Stomach (tissue), 4 donors: ENCODE measurements around the gene FOXD4L6.
"Not testable (repeated sequence)": the region's sequence is repeated elsewhere in the genome, so short reads cannot be mapped to it uniquely, and the experiment has no call there.

Experiments
- EP300 ChIP-seq: sonication (generic); formaldehyde crosslinking; IDR thresholded peaks from one replicate; pipeline ENCODE4 v1.6.1; 2017; ENCODE audit warnings: antibody characterized with exemption
- POLR2AphosphoS5 ChIP-seq, 3 donors: sonication (generic); formaldehyde crosslinking; IDR thresholded peaks; one replicate each; pipeline ENCODE4 v1.6.1; 2016; ENCODE audit warnings: antibody characterized with exemption in 3 of 3
- TF ChIP-seq, protein P1 (sequence below), 7 experiments: fragments of 450-650 bp in 4 of 7; fragments of 200-600 bp in 3 of 7; sonication (generic) in 3 of 7; IDR thresholded peaks; one replicate each; pipeline ENCODE4 v1.5.1; 2016 to 2019; ENCODE audit warnings: antibody characterized with exemption in 7 of 7, control low read depth in 2 of 7, mild to moderate bottlenecking in 1 of 7

DNA sequence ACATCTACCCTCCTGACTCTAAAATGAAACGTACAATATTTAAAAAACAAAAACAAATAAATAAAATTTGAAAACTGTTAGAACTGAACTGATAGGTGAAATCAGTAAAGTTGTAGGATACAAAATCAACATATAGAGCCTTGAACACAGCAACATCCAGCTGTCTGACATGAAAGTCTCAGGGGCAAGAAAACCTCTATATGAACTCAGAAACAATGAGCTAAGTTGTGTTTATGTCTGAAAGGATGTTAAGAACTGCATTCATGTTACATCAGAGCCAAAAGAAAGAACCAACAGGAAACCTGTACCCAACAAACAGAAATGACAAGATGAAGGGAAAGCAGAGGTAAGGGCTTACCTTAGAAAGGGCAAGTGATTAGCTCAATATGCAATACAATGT is 41.8 kb downstream of the FOXD4L6 start:
- not testable (repeated sequence) for TF ChIP-seq POLR2AphosphoS5 (IDR thresholded peaks at IDR 0.05); EP300
- TF ChIP-seq, protein P1, sequence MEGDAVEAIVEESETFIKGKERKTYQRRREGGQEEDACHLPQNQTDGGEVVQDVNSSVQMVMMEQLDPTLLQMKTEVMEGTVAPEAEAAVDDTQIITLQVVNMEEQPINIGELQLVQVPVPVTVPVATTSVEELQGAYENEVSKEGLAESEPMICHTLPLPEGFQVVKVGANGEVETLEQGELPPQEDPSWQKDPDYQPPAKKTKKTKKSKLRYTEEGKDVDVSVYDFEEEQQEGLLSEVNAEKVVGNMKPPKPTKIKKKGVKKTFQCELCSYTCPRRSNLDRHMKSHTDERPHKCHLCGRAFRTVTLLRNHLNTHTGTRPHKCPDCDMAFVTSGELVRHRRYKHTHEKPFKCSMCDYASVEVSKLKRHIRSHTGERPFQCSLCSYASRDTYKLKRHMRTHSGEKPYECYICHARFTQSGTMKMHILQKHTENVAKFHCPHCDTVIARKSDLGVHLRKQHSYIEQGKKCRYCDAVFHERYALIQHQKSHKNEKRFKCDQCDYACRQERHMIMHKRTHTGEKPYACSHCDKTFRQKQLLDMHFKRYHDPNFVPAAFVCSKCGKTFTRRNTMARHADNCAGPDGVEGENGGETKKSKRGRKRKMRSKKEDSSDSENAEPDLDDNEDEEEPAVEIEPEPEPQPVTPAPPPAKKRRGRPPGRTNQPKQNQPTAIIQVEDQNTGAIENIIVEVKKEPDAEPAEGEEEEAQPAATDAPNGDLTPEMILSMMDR (IDR thresholded peaks at IDR 0.05): not testable (repeated sequence)
